Stimulated activated CD8-positive, alpha-beta memory T cell treated with anti-CD3 and anti-CD28 coated beads, Interleukin-4, amount 100 ng/mL, for 24 hours (primary cell): Measurements from ENCODE around the gene BLID.

Experiments used
- DNase-seq: peaks from one replicate; pipeline ENCODE4 v3.0.0-alpha.2; 2020; ENCODE audit warnings: low read depth

The BLID gene, protein sequence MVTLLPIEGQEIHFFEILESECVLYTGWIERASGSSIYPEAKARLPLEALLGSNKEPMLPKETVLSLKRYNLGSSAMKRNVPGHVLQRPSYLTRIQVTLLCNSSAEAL

DNA sequence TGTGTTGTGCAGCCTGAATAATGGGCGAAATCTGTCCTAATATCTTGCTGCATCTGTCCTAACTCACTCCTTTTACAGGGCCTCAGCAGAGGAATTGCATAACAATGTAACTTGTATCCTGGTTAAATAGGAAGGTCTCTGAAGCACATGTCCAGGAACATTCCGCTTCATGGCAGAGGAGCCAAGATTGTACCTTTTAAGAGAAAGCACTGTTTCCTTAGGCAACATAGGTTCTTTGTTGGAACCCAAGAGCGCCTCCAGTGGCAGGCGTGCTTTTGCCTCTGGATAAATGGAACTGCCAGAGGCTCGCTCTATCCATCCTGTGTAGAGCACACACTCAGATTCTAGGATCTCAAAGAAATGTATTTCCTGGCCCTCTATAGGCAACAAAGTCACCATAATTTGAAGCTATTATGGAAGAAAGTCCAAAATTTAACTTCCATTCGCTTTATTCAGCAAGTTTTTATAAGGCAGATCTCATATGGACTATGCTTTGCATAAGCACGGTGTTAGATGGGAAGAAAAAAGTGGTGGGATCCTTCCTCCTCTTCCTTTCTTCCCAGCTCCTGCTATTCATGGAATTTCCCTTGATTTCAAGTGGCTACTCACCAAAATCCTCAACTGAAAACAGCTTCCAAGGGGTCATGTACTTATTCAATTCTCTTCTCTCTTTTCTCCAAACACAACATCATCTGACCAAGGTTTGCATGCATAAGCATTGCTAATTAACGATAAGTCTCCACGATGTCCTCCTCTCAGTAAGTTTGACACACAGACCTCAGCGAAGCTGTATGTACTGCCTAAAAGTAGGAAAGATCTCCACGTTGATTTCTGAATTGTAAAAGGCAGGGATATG lies at the start of gene BLID:
Gene BLID (minus strand): TSS at position 692 of the 856 bp plus-strand sequence. CDS start 293 bp downstream, at position 399.
- no peak for DNase-seq

DNA sequence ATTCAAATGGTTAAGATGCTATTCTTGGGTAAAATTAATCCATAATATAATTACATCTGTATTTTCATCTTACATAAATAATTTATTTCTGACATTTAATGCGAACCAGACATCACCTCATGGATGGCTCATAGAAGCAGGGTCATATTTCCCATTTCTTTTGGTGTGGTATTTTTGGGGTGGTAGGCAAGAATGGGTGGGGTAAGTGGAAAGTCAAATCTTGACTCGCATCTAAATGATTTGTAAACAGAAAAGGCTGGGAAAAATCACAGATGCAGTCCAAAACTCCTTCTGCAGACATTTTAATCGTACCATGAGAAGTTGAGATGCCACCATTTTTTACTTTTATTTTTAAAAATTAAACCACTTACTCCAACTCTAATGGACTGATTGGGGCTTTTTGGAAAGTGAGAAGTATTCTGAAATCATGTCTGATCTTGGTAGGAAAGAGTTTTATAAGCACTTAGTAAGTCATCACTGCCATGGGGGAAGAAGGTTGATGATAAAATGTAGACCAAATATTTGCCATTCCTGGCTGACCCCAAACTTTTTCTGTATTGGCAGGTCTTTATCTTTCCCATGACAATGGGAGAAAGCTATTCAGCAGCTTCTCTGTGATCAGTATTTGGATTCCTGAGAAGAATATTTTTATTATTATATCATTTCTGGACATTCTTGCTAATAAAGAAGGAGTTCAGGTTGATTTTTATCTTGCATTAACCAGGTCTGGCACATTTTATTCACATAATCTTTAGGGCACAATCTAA lies 47.2 kb upstream of the BLID start:
- no peak for DNase-seq

- no peak for DNase-seq
These were observed 46.1 kb upstream of the BLID start for GRCh38 chr11:122162095-122162494.

DNA sequence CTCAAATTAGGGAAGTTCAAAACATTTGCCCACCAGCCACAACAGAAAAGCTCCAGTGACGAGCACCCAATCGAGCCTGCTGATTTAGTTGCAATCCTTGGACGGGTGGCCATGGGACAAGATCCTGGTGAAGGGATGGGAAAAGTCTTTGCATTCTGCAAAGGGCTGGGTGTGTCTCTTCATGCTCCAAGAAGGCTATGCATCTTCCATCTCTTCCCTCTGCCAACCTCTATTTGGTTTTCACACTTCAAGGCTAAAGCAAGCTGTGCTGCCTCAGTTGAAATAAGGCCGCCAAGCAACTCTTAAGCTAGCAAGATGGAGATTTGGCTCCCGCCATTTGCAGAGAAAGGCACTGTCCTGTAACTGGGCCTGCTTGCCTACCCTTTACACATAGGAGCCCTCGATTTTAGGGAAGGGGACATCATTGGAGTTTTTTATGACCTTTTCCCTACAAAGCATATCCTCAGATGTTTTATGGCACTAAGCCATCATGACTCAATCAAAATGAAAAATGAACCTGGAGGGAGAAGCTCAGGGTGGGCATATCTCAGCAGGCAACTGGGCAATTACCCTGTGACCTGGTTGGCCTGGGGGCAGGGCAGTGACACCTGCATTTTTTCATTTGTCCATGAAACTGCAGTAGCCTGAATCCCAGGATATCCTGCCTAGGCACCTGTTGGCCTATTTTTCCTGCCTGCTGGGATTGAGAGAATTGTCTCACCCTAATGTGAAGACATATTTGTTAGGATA lies 45.0 kb upstream of the BLID start:
- no peak for DNase-seq

GRCh38 chr11:122159861-122160260 lies 43.8 kb upstream of the BLID start:
- no peak for DNase-seq

- no peak for DNase-seq
These were observed 43.2 kb upstream of the BLID start for GRCh38 chr11:122159173-122159721.

DNA sequence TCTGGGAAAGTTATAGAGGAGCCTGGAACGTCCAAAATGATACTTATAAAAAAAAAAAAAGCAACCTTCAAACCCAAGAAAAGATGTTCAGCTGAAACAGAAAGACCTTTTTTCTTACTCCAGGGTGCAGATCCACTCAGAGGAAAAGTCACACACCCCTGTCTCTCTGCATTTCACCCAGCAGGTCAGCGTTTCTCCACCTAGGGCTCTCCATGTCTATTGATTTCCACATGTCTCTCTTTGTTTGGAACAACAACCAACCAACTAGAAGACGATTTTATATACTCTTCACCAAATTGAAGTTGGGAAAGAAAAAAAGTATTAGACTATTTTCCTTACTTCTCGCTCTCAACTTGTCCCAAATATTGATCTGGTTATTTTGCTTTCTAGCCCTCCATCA lies 42.2 kb upstream of the BLID start:
- DNase-seq, result no peak

DNA sequence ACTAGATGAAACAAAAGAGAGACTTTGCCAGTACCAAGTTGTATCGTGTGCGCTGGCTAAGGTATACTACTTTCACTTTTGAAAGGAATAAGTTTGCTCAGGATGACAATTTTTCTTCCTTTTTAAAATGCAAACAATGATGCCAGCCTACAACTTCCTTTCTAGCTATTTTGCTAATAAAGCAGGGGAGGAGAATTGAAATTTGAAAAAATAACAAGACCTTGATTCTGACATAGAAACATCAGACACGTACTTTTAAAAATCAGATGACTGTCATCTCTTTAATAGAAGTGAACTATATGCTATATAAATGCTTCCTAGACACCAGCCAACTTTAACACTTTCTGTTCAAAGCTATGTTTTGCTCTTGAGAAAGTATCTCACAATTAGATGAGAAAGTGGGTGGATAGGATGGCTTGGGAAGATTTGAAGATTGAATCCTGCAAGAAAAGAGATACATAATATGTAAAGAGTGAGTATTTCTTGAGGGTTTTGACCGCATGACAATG lies 41.7 kb upstream of the BLID start:
- DNase-seq, result no peak

DNA sequence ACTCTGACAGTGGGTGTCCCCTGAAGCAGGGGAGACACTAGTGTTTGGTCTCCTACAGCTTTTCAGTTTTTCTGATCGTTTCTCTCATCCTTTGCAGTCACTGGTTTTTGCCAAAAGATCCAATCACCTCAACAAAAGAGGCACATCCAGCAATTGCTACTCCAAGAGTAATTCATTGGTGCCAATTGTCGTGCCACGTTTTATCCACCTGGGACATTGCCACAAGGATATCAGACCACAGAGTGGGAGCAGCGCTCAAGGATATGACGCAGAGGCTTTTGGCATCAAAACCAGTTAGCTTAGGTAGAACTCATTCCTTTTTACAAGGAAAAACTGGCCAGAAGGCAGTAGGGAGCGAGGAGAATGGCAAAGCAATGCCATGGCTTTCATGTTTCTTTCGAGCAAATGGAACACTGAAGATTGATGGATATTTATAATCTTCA lies 40.9 kb upstream of the BLID start:
- DNase-seq, result no peak

GRCh38 chr11:122155765-122156527 lies 39.9 kb upstream of the BLID start:
- DNase-seq, result no peak

DNA sequence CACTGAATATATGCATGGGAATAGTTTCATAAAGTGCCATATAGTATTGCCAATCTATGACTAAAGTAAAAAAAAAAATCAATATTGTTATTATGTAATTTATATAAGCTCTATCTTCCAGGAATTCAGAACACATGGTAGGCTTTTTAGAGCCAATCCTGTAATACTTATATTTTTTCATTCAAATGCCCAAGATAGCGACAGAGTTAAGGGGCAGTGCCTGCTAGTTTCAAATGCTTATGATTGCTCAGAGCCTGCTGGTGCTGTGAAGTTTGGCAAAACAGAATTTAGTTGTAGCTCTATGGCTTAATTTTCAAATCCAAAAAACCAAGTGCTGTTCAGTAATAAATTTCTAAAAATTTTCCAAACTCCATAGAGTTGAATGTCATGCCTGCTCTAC lies 39.0 kb upstream of the BLID start:
- no peak for DNase-seq

DNA sequence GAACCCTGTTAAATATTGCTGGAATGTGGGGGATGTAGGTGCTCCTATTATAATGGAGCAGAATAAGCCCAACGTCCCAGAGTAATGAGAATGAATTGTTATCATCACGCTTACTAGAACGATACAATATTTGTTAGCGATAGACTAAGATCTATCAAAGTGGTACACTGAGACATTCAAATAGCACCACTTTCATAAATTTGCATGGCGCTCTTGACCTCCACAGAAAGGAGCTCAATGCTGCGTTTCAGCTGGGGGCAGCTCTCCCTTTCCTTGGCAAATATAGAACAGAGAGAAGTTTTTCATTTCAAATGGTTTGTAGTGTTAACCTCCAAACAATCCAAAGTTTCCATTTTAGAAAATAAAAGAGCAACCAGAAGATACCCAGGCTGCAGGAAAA lies 38.2 kb upstream of the BLID start:
- no peak for DNase-seq

- no peak for DNase-seq
These were observed 37.7 kb upstream of the BLID start for GRCh38 chr11:122153746-122154145.

- no peak for DNase-seq
These were observed 34.5 kb upstream of the BLID start for GRCh38 chr11:122150216-122151124.

GRCh38 chr11:122149202-122149601 lies 33.2 kb upstream of the BLID start:
- DNase-seq, result no peak

- DNase-seq, result no peak
These were observed 30.5 kb upstream of the BLID start for GRCh38 chr11:122146475-122146874.

DNA sequence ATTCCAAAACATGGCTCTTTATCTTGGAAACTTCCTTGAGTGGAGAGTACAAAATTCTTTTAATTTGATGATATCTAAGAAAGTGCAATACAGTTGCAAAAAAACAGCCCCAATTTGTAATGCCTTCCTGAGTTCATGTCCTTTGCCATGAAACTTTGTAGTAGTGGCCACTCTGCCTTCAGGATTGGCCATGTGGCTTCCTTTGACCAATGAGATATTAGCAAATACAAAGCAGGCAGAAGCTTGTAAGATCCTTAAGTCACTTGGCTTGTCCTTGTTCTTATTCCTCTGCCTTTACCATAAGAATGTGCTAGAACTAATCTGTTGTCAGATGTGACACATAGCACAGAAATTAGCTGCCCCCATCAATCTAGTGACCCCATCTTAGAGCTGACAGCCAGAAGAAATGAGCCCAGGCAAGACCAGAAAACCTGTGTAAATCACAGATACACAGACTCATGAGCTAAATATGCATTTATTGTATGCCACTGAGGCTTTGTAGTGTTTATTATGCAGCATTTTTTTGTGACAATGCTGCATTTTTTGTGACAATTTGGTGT lies 29.8 kb upstream of the BLID start:
- DNase-seq, result no peak

DNA sequence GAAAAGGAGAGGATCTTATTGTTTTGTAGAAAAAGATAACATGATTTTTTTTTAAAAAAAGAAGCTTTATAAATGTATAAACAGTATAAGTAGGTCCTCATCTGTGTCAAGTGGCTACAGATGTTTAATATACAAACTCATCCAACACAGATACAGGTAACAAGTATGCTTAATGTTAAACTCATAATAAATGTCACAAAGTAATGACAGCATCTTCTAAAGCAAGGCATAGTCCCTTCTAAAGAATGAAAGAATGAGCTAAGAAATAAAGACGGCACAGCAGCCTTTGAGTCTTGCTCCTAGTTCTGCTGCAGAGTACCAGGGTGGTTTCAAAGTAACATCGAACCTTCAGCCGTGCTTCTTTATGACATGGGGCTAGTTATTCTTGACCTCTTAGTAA lies 28.7 kb upstream of the BLID start:
- DNase-seq, result no peak

DNA sequence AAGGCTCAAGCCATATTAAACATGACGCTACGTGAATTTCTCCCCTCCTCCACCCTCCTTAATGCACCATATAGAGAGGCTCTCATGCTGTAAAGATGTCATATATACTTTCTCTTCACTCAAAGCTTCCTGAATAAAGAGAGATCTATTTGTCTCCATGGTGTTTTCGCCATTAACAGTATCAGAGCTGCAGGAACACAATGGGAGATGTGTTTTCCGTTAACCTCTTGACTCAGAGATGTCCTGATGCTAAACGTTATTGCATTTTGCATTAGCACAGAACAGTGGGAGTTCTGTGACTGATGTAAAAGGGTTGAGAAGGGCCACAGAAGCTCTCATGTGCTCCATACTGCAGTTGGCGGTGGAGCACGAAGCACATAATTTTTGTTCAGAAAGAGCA lies 25.7 kb upstream of the BLID start:
- DNase-seq, result no peak

DNA sequence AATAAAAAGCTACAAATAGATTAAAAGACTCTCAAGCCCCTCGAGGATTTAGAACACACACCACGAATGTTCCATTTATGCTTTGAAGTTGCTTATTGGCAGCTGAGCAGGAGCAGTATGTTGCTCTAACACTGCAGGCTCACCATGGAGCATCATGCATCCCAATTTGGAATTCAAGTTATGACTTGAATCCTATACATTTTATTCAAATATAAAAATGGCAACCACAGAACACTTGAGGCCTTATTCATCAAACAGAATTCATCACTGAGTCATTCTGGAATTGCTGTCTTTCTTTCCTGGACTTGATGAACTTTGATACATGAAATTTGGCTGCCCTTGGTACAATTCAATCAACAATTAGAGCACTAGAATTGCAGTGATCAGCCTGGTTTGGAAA lies 24.5 kb upstream of the BLID start:
- no peak for DNase-seq
